ENCODE measurements around the gene CRHR2.

CRHR2 gene

GRCh38 chr7:30708412-30708811, 26.2 kb upstream of the CRHR2 start:
- H4K20me1 ChIP-seq (ENCODE audit: insufficient read depth, low read length) = no peaks in the 10 kb centered on the region
- H3K4me2 ChIP-seq (ENCODE audit: low read length) = no peak overlapping the region
- no peaks in the 10 kb centered on the region for H3K79me2 ChIP-seq (ENCODE audit: insufficient read depth, low read length)
- H3K9me2 ChIP-seq (ENCODE audit: low read depth, low read length) = no peaks in the 10 kb centered on the region
- TF ChIP-seq CTCF (IDR thresholded peaks at IDR 0.05; ENCODE audit: low read length) = no peak
- no peaks in the 10 kb centered on the region for H3K9me3 ChIP-seq (ENCODE audit: low read length)
- H2AFZ ChIP-seq (ENCODE audit: low read length) = no peak overlapping the region
- peaks cover 32% of the 10 kb centered on the region; the same call in 1 of the 2 replicates for H3K27me3 ChIP-seq (ENCODE audit: insufficient read depth, low read length)
- no peaks in the 10 kb centered on the region for H3K36me3 ChIP-seq (ENCODE audit: insufficient read depth, low read length)
- H3K27ac ChIP-seq (ENCODE audit: low read depth, low read length, poor library complexity, severe bottlenecking) = no peak overlapping the region
- no peak overlapping the region for H3K4me3 ChIP-seq (ENCODE audit: low read depth, low read length, poor library complexity, severe bottlenecking)
- no peaks in the 10 kb centered on the region for H3F3A ChIP-seq (ENCODE audit: insufficient read depth, low read length)
- no peaks in the 10 kb centered on the region for H3K4me1 ChIP-seq (ENCODE audit: insufficient read depth, low read length, severe bottlenecking)
- no peak overlapping the region for H3K9ac ChIP-seq (ENCODE audit: low read length)

GRCh38 chr7:30707391-30708357, 25.4 kb upstream of the CRHR2 start:
- H4K20me1 ChIP-seq (ENCODE audit: insufficient read depth, low read length) = no peaks in the 10 kb centered on the region
- H3K9me2 ChIP-seq (ENCODE audit: low read depth, low read length) = no peaks in the 10 kb centered on the region
- no peaks in the 10 kb centered on the region for H3K36me3 ChIP-seq (ENCODE audit: insufficient read depth, low read length)
- no peaks in the 10 kb centered on the region for H3K79me2 ChIP-seq (ENCODE audit: insufficient read depth, low read length)
- no peak overlapping the region for H3K4me3 ChIP-seq (ENCODE audit: low read depth, low read length, poor library complexity, severe bottlenecking)
- TF ChIP-seq EZH2 (IDR thresholded peaks at IDR 0.05; ENCODE audit: borderline replicate concordance, low read length) (no peak), CTCF (IDR thresholded peaks at IDR 0.05; ENCODE audit: low read length) (no peak)
- H2AFZ ChIP-seq (ENCODE audit: low read length) = no peak overlapping the region
- H3K9me3 ChIP-seq (ENCODE audit: low read length) = no peaks in the 10 kb centered on the region
- no peaks in the 10 kb centered on the region for H3F3A ChIP-seq (ENCODE audit: insufficient read depth, low read length)
- H3K27me3 ChIP-seq (ENCODE audit: insufficient read depth, low read length) = 0 out of 2 replicates have a peak, but pooled peaks cover 32% of the 10 kb centered on the region
- no peaks in the 10 kb centered on the region for H3K4me1 ChIP-seq (ENCODE audit: insufficient read depth, low read length, severe bottlenecking)
- H3K27ac ChIP-seq (ENCODE audit: low read depth, low read length, poor library complexity, severe bottlenecking) = no peak overlapping the region
- H3K9ac ChIP-seq (ENCODE audit: low read length) = no peak overlapping the region
- H3K4me2 ChIP-seq (ENCODE audit: low read length) = no peak overlapping the region

GRCh38 chr7:30706908-30707307, 24.7 kb upstream of the CRHR2 start:
- Histone ChIP-seq H3K36me3 (ENCODE audit: insufficient read depth, low read length) (no peaks in the 10 kb centered on the region), H3K9me3 (ENCODE audit: low read length) (no peaks in the 10 kb centered on the region), H3K27me3 (ENCODE audit: insufficient read depth, low read length) (0 out of 2 replicates have a peak, but pooled peaks cover 32% of the 10 kb centered on the region), H2AFZ (ENCODE audit: low read length) (no peak overlapping the region), H4K20me1 (ENCODE audit: insufficient read depth, low read length) (no peaks in the 10 kb centered on the region), H3K4me3 (ENCODE audit: low read depth, low read length, poor library complexity, severe bottlenecking) (no peak overlapping the region), H3K9ac (ENCODE audit: low read length) (no peak overlapping the region), H3K79me2 (ENCODE audit: insufficient read depth, low read length) (no peaks in the 10 kb centered on the region), H3K4me1 (ENCODE audit: insufficient read depth, low read length, severe bottlenecking) (no peaks in the 10 kb centered on the region), H3K4me2 (ENCODE audit: low read length) (no peak overlapping the region), H3K9me2 (ENCODE audit: low read depth, low read length) (no peaks in the 10 kb centered on the region), H3K27ac (ENCODE audit: low read depth, low read length, poor library complexity, severe bottlenecking) (no peak overlapping the region), H3F3A (ENCODE audit: insufficient read depth, low read length) (no peaks in the 10 kb centered on the region)
- TF ChIP-seq CTCF (IDR thresholded peaks at IDR 0.05; ENCODE audit: low read length) (no peak), EZH2 (IDR thresholded peaks at IDR 0.05; ENCODE audit: borderline replicate concordance, low read length) (no peak)
